Occipital lobe (tissue), 2 donors: Measurements from ENCODE around the gene NCOA5. TPM values are rescaled to one million over a fixed set of nuclear protein-coding genes. Genes with fewer than 3 reads are reported as not detected.

Experiments used
- DNase-seq: peaks from one replicate; lab custom pipeline; 2025; lab: John Stamatoyannopoulos, UW
- total RNA-seq: library from RNA; depleted of rRNA; stranded (reverse); fragments of >200 nt; gene quantifications from one replicate; pipeline ENCODE4 v1.2.3, GENCODE V29; 2014

NCOA5 gene
- total RNA-seq: 20.4 TPM

DNA sequence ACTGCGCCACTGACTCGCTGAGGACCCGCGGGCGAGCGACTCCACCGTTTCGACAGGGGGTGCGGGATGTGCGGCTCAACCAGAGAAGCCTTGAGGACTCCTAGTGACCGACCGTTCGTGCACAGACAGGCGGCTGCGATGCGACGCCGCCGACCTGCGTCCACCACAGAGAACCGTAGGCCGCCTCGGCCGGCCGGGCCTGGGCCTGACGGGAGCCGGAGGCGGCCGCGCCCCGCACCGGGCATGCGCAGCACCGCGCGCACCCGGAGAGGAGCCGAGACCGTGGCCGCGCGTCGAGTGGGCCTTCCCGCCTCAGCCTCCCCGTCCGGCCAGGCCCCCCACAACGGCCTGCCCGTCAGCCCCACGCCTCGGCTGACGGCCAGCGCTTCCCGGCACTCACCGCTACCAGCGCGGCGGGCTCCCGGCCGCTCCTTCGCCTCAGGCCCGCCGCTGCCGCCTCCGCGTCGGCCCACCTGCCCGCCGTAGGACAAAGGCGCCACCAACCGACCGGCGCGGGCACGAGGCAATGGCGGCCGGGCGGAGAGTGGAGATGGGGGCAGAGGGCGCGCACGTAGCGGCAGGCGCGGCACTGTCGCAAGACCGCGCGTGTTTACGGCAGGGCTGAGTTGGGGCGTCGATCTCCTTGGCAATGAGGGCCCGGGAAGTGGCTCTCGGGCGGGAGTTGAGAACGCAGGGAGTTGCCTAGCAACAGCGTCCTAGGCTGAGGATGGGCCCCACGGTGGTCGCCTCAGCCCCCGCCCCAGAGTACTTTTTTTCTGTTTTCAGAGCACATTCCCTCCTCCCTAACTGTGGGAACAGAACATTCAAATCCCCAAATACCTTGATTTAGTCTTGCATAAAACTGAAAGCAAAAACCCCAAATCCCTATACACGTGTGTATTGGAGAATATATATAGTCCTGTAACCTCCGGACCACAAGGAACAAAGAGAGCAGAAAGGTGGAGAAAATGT, at the start of gene NCOA5:
Gene NCOA5, minus strand, starts transcription at position 546 of the 972 bp plus-strand sequence. CDS start 10,538 bp downstream, outside the sequence.
- DNase-seq: peak; percentile 92

DNA sequence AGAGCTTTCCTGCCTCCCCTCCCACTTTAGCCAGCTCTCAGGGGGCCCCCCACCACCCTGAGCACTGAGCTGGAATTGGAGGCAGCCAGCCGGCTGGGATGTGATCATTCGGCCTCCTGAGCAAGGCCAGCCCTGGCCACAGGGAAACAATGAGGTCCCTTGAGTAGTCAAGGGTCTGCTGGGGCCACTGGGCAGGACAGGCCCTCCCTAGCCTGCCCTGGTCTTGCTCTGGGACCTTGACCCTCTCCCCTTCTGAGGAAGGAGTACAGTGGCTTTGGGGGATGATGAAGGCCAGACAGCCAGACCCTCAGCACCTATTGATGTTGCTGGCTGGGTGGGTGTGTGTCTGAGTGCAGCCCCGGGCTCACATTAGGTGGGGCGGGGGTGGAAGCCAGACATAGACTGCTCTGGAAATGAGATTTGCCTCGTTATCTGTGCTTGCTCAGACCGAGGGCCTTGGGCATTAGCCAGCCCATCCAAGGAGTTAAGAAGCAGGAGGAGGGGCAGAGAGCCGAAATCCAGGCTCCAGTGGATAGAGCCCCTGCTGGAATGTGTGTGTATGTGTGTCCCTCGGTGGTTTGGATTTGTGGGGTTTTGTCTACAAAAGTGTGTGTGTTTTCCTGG, 49.6 kb upstream of the NCOA5 start:
- no peak for DNase-seq

- DNase-seq: no peak
Observed at GRCh38 chr20:46137816-46138215, 48.1 kb upstream of the NCOA5 start.

DNA sequence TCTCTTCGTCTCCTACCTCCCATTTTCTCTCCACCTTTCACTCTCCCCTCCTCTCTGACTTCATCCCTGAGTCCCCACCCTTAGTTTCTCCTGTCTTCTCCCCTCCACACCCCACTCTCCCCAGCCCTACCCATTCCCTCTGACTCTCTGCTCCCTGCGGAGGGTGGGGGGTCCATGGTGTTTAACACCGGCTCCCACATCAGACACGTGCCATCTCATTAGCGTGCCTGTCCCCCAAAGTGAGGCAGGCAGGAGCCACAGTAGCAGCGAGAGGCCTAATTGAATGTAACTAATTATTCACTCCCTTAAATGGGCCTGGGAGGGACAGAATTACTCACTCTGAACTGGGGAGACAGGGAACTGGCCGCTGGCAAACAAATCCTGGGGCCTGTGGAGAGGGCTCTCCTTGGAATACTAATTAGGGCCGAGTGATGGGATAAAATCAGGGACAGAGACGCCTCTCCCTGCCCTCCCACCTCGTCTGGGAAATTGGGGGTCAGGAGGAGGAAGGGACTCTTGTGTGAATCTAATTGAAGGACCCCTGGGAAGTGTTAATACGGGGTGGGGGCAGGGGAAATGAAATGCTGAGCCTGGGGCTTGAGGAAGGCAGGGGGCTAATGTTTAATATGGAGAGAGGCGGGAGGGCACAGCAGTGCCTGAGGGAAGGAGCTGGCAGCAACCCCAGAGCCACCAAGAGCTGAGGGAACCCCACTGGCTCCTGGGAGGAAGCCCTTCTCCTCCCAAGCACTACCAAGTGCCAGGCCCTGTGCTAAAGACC, 46.3 kb upstream of the NCOA5 start:
- DNase-seq: no peak

- no peak for DNase-seq
Observed at GRCh38 chr20:46134716-46135115, 45.0 kb upstream of the NCOA5 start.

- no peak for DNase-seq
Observed at GRCh38 chr20:46133886-46134654, 44.3 kb upstream of the NCOA5 start.

GRCh38 chr20:46132705-46133120, 43.0 kb upstream of the NCOA5 start:
- peak; percentile 30 for DNase-seq

- DNase-seq: no peak
Observed at GRCh38 chr20:46131396-46131795, 41.6 kb upstream of the NCOA5 start.

DNA sequence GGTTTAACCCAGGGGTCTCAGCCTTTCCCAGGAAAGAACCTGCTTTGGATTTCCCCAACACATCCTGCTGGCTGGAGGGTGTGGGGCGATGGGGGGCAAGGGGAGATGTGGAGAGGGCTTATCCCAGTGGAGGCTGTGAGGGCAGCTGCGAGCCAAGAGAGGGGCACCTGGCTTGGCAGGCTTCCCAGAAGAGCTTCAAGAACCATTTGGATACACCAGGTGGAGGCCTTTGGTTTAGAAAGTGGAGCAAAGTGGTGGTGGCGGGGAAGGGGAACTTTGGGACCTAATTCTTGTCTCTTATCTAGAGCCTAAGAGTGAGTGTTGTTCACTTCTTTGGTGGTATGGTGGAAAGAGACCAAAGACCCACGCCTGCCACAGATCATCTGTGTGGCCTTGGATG, 40.8 kb upstream of the NCOA5 start:
- DNase-seq: no peak

- DNase-seq: peak; percentile 28
Observed at GRCh38 chr20:46129955-46130481, 40.3 kb upstream of the NCOA5 start.

GRCh38 chr20:46128310-46129151, 38.8 kb upstream of the NCOA5 start:
- DNase-seq: peak; percentile 12

DNA sequence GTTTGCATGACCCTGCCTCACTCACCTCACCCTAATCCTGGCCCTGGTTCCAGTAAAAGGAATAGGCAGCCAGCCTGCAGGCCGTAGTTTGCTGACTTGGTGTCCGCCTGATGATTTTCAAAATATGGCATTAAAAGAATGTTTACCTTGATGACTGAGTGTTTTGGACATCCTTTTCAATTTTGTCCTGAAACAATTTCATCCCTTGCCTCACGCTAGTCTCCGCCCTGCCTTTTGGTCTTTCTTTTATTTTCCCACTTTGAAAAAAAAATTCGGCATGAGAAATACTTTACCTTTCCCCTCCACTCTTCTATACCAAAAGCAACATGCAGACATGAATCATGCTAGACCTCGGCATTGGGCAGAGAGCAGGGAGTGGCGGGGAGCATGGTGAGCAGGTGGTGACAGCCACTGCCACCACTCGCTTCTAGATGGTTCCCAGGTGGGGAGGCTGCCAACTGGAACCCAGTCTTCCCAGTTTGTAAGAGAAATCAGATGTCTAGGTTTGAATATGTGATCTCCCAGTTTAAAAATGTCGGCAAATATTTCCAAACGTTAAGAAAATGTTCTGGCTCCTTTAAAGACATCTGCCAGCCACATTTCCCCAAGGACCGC, 37.7 kb upstream of the NCOA5 start:
- DNase-seq: no peak

- no peak for DNase-seq
Observed at GRCh38 chr20:46126440-46127056, 36.8 kb upstream of the NCOA5 start.

- DNase-seq: no peak
Observed at GRCh38 chr20:46123482-46124245, 33.9 kb upstream of the NCOA5 start.

GRCh38 chr20:46122516-46123481, 33.0 kb upstream of the NCOA5 start:
- no peak for DNase-seq

DNA sequence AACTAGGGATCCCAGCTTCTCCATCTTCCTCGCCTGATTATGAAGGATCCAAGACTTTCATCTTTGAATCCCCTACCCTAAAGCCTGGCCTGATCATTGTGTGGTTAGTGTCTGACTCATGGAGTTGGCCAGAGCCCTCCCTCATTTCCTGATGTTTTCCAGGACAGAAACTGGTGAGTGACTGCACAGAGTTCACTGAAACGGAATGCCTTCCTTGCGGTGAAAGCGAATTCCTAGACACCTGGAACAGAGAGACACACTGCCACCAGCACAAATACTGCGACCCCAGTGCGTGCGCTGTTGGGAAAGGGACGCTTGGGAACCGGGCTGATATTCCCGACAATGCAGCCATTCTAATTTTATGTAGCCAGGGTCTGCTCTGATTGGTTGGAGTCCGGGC, 32.3 kb upstream of the NCOA5 start:
- no peak for DNase-seq
